T-helper 1 cell treated with Interleukin-12 subunit alpha and Interleukin-12 subunit beta and Interleukin-4 antibody, amounts not matched to agents 30 μg/mL and 1 μg/mL, for 36 hours (primary cell): Measurements from ENCODE around the gene SORCS3.

ENCODE experiments used
- H3K27ac Mint-ChIP-seq: one replicate; pipeline ENCODE4 v1.8.0; 2021; ENCODE audit warnings: mild to moderate bottlenecking, mixed read lengths
- H3K27me3 Mint-ChIP-seq: one replicate; pipeline ENCODE4 v1.8.0; 2021; ENCODE audit warnings: low read depth, mixed read lengths
- H3K36me3 Mint-ChIP-seq: one replicate; pipeline ENCODE4 v1.8.0; 2021; ENCODE audit warnings: low read depth, mixed read lengths
- H3K4me1 Mint-ChIP-seq: one replicate; pipeline ENCODE4 v1.8.0; 2021; ENCODE audit warnings: low read depth, mixed read lengths
- H3K4me3 Mint-ChIP-seq: one replicate; pipeline ENCODE4 v1.8.0; 2021; ENCODE audit warnings: mild to moderate bottlenecking, moderate library complexity, mixed read lengths
- H3K9me3 Mint-ChIP-seq: one replicate; pipeline ENCODE4 v1.8.0; 2021; ENCODE audit warnings: mixed read lengths

Gene SORCS3

GRCh38 chr10:104639590-104640338 is 1.3 kb upstream of the SORCS3 start:
- Mint-ChIP-seq H3K27ac (no peak overlapping the region), H3K9me3 (no peaks in the 10 kb centered on the region), H3K36me3 (no peaks in the 10 kb centered on the region), H3K4me3 (no peak overlapping the region), H3K27me3 (peaks cover 70% of the 10 kb centered on the region), H3K4me1 (no peaks in the 10 kb centered on the region)

- Mint-ChIP-seq H3K27ac (no peak overlapping the region), H3K4me3 (no peak overlapping the region), H3K9me3 (no peaks in the 10 kb centered on the region), H3K36me3 (no peaks in the 10 kb centered on the region), H3K4me1 (no peaks in the 10 kb centered on the region), H3K27me3 (peaks cover 73% of the 10 kb centered on the region)
These were observed 527 bp upstream of the SORCS3 start for GRCh38 chr10:104640339-104641186.

- no peak overlapping the region for H3K27ac Mint-ChIP-seq
- peaks cover 76% of the 10 kb centered on the region for H3K27me3 Mint-ChIP-seq
- no peaks in the 10 kb centered on the region for H3K36me3 Mint-ChIP-seq
- H3K4me1 Mint-ChIP-seq: no peaks in the 10 kb centered on the region
- no peak overlapping the region for H3K4me3 Mint-ChIP-seq
- H3K9me3 Mint-ChIP-seq: no peaks in the 10 kb centered on the region
These were observed 1.0 kb downstream of the SORCS3 start for GRCh38 chr10:104641937-104642657.

- Mint-ChIP-seq H3K27ac (no peak overlapping the region), H3K4me3 (no peak overlapping the region), H3K27me3 (peaks cover 74% of the 10 kb centered on the region), H3K36me3 (no peaks in the 10 kb centered on the region), H3K4me1 (no peaks in the 10 kb centered on the region), H3K9me3 (no peaks in the 10 kb centered on the region)
These were observed 1.7 kb downstream of the SORCS3 start for GRCh38 chr10:104642658-104643302.

GRCh38 chr10:104643303-104643663 is 2.2 kb downstream of the SORCS3 start:
- Mint-ChIP-seq H3K27ac (no peak overlapping the region), H3K4me1 (no peaks in the 10 kb centered on the region), H3K36me3 (no peaks in the 10 kb centered on the region), H3K4me3 (no peak overlapping the region), H3K27me3 (peaks cover 69% of the 10 kb centered on the region), H3K9me3 (no peaks in the 10 kb centered on the region)

GRCh38 chr10:104646146-104646545 is 5.1 kb downstream of the SORCS3 start:
- Mint-ChIP-seq H3K4me3 (no peak overlapping the region), H3K27ac (no peak overlapping the region), H3K27me3 (peaks cover 54% of the 10 kb centered on the region), H3K36me3 (no peaks in the 10 kb centered on the region), H3K4me1 (no peaks in the 10 kb centered on the region), H3K9me3 (no peaks in the 10 kb centered on the region)

- H3K9me3 Mint-ChIP-seq: no peaks in the 10 kb centered on the region
- H3K27ac Mint-ChIP-seq: no peak overlapping the region
- H3K4me1 Mint-ChIP-seq: no peaks in the 10 kb centered on the region
- no peak overlapping the region for H3K4me3 Mint-ChIP-seq
- H3K36me3 Mint-ChIP-seq: no peaks in the 10 kb centered on the region
- H3K27me3 Mint-ChIP-seq: peaks cover 43% of the 10 kb centered on the region
These were observed 7.3 kb downstream of the SORCS3 start for GRCh38 chr10:104648421-104648820.

GRCh38 chr10:104650072-104650471 is 9.0 kb downstream of the SORCS3 start:
- peaks cover 33% of the 10 kb centered on the region for H3K27me3 Mint-ChIP-seq
- H3K36me3 Mint-ChIP-seq: no peaks in the 10 kb centered on the region
- H3K4me1 Mint-ChIP-seq: no peaks in the 10 kb centered on the region
- no peaks in the 10 kb centered on the region for H3K9me3 Mint-ChIP-seq
- no peak overlapping the region for H3K4me3 Mint-ChIP-seq
- no peak overlapping the region for H3K27ac Mint-ChIP-seq

- H3K27ac Mint-ChIP-seq: no peak overlapping the region
- H3K36me3 Mint-ChIP-seq: no peaks in the 10 kb centered on the region
- H3K27me3 Mint-ChIP-seq: peaks cover 26% of the 10 kb centered on the region
- H3K4me3 Mint-ChIP-seq: no peak overlapping the region
- no peaks in the 10 kb centered on the region for H3K9me3 Mint-ChIP-seq
- no peaks in the 10 kb centered on the region for H3K4me1 Mint-ChIP-seq
These were observed 9.7 kb downstream of the SORCS3 start for GRCh38 chr10:104650635-104651331.

- Mint-ChIP-seq H3K9me3 (no peaks in the 10 kb centered on the region), H3K4me1 (no peaks in the 10 kb centered on the region), H3K27ac (no peak overlapping the region), H3K36me3 (no peaks in the 10 kb centered on the region), H3K4me3 (no peak overlapping the region), H3K27me3 (peaks cover 13% of the 10 kb centered on the region)
These were observed 15.9 kb downstream of the SORCS3 start for GRCh38 chr10:104657036-104657435.

GRCh38 chr10:104657457-104657856 is 16.4 kb downstream of the SORCS3 start:
- H3K4me3 Mint-ChIP-seq: no peak overlapping the region
- no peaks in the 10 kb centered on the region for H3K36me3 Mint-ChIP-seq
- H3K27ac Mint-ChIP-seq: no peak overlapping the region
- H3K4me1 Mint-ChIP-seq: no peaks in the 10 kb centered on the region
- H3K9me3 Mint-ChIP-seq: no peaks in the 10 kb centered on the region
- peaks cover 13% of the 10 kb centered on the region for H3K27me3 Mint-ChIP-seq

- Mint-ChIP-seq H3K27me3 (peaks cover 13% of the 10 kb centered on the region), H3K4me1 (no peaks in the 10 kb centered on the region), H3K9me3 (no peaks in the 10 kb centered on the region), H3K36me3 (no peaks in the 10 kb centered on the region), H3K4me3 (no peak overlapping the region), H3K27ac (no peak overlapping the region)
These were observed 17.0 kb downstream of the SORCS3 start for GRCh38 chr10:104658067-104658466.

- no peak overlapping the region for H3K4me3 Mint-ChIP-seq
- H3K27ac Mint-ChIP-seq: no peak overlapping the region
These were observed 18.7 kb downstream of the SORCS3 start for GRCh38 chr10:104659809-104660208.

GRCh38 chr10:104663076-104663475 is 22.0 kb downstream of the SORCS3 start:
- Mint-ChIP-seq H3K9me3 (no peaks in the 10 kb centered on the region), H3K4me3 (no peak overlapping the region), H3K27me3 (peaks cover 7% of the 10 kb centered on the region), H3K27ac (no peak overlapping the region), H3K4me1 (no peaks in the 10 kb centered on the region), H3K36me3 (no peaks in the 10 kb centered on the region)

More at GRCh38 chr10:104659809-104660208, 18.7 kb downstream of the SORCS3 start:
- Mint-ChIP-seq H3K4me1 (no peaks in the 10 kb centered on the region), H3K27me3 (peaks cover 10% of the 10 kb centered on the region), H3K36me3 (no peaks in the 10 kb centered on the region), H3K9me3 (no peaks in the 10 kb centered on the region)
